ENCODE results near the gene REEP5. TPM values are rescaled to one million over a fixed set of nuclear protein-coding genes. Genes with fewer than 3 reads are reported as not detected.

Gene REEP5
- total RNA-seq, 2 donors from 2014 or later, result 51.0 to 63.8 TPM

- Mint-ChIP-seq H3K27ac (no peak overlapping the region), H3K9me3 (no peaks in the 10 kb centered on the region)
Observed at GRCh38 chr5:112844489-112844888, 77.5 kb downstream of the REEP5 start.

DNA sequence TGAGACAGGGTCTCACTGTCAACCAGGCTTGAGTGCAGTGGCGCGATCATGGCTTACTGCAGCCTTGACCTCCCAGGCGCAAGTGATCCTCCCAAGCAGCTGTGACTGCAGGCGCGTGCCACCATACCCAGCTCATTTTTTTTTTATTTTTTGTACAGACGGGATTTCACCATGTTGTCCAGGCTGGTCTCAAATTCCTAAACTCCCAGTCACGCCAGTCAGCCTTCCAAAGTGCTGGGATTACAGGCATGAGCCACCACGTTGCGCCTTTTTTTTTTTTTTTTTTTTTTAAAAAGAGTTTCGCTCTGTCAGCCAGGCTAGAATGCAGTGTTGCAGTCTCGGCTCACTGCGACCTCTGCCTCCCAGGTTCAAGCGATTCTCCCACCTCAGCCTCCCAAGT is 88.1 kb downstream of the REEP5 start:
- H3K4me1 Mint-ChIP-seq (ENCODE audit: low read depth), result no peaks in the 10 kb centered on the region
- H3K27me3 Mint-ChIP-seq (ENCODE audit: low read depth), result no peaks in the 10 kb centered on the region
- H3K9me3 Mint-ChIP-seq, result no peaks in the 10 kb centered on the region
- peaks cover 0 to 11% of the 10 kb centered on the region in 2 donors for H3K36me3 Mint-ChIP-seq (ENCODE audit: insufficient read depth in 2 of 2)
- H3K27ac Mint-ChIP-seq, result no peak overlapping the region
- no peak for ATAC-seq (replicated peaks in 1 of 2)
- no peak for DNase-seq
- H3K4me3 Mint-ChIP-seq, result no peak overlapping the region

More at GRCh38 chr5:112844489-112844888, 77.5 kb downstream of the REEP5 start:
- DNase-seq (no peak), ATAC-seq (replicated peaks in 1 of 2) (no peak)
- H3K4me3 Mint-ChIP-seq, result no peak overlapping the region
- H3K27me3 Mint-ChIP-seq (ENCODE audit: low read depth), result no peaks in the 10 kb centered on the region
- H3K4me1 Mint-ChIP-seq (ENCODE audit: low read depth), result peaks cover 6% of the 10 kb centered on the region
- no peaks in the 10 kb centered on the region for H3K36me3 Mint-ChIP-seq (ENCODE audit: insufficient read depth in 2 of 2)

DNA sequence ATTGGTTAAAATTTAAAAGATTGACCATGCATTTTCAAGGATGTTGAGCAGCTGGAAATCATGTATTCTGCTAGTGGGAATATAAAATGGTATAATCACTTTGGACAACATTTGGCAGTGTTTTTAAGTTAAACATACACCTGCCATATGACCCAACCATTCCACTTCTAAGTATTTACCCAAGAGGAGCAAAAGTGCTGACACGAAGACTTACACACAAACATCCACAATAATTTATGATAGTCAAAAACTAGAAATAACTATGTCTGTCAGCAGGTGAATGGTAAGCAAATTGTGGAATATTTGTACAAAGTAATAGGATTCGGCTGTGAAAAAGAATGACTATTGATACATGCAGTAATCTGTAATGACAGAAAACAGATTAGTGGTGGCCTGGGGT is 91.6 kb downstream of the REEP5 start:
- Mint-ChIP-seq H3K27ac (no peak overlapping the region), H3K9me3 (no peaks in the 10 kb centered on the region), H3K36me3 (ENCODE audit: insufficient read depth in 2 of 2) (no peaks in the 10 kb centered on the region), H3K4me3 (no peak overlapping the region), H3K27me3 (ENCODE audit: low read depth) (no peaks in the 10 kb centered on the region), H3K4me1 (ENCODE audit: low read depth) (no peaks in the 10 kb centered on the region)
- ATAC-seq (replicated peaks in 1 of 2) (no peak), DNase-seq (no peak)

Other genes starting within 250 kb of the REEP5 start
- gene APC, start 184.3 kb downstream of the REEP5 start, total RNA-seq, result 10 to 100 TPM; 22.0 to 22.7 TPM
- gene SRP19, start 60.9 kb downstream of the REEP5 start, total RNA-seq, result 10 to 100 TPM; 41.4 to 47.6 TPM
- 100 to 1,000 TPM; 113 to 138 TPM for gene DCP2, start 54.6 kb upstream of the REEP5 start, total RNA-seq

Data from activated T-cell treated with anti-CD3 and anti-CD28 coated beads, Interleukin-2, amount 50 U/mL, for 72 hours (primary cell).